RWPE2 (cell line): ENCODE results near the gene PEAK1.

Experiments
- ATAC-seq: fragments of 200-7000 bp; cut with Tn5 transposase; 3 replicates; pipeline ENCODE4 v1.9.1; 2021; ENCODE audit warnings: low read depth
- DNase-seq: peaks from one replicate; pipeline ENCODE4 v3.0.0-alpha.2; 2020; ENCODE audit warnings: low spot score
- H3K27ac ChIP-seq: fragments of 450-650 bp; 2 replicates; pipeline ENCODE4 v1.5.1; 2017; ENCODE audit warnings: mild to moderate bottlenecking; ENCODE audit not compliant: poor library complexity, severe bottlenecking
- H3K27me3 ChIP-seq: fragments of 250-450 bp; sonication (Bioruptor Pico); 2 replicates; pipeline ENCODE4 v1.5.1; 2021; ENCODE audit warnings: mild to moderate bottlenecking, moderate library complexity; ENCODE audit not compliant: insufficient read depth, poor library complexity, severe bottlenecking
- H3K36me3 ChIP-seq: fragments of 250-450 bp; sonication (Bioruptor Pico); 2 replicates; pipeline ENCODE4 v1.5.1; 2020; ENCODE audit warnings: low read depth, mild to moderate bottlenecking, moderate library complexity
- H3K4me1 ChIP-seq: fragments of 250-450 bp; sonication (Bioruptor Pico); 2 replicates; pipeline ENCODE4 v1.5.1; 2021; ENCODE audit warnings: mild to moderate bottlenecking, moderate library complexity; ENCODE audit not compliant: insufficient read depth, poor library complexity, severe bottlenecking
- H3K4me3 ChIP-seq: fragments of 250-450 bp; sonication (Bioruptor Pico); 2 replicates; pipeline ENCODE4 v1.5.1; 2021; ENCODE audit warnings: mild to moderate bottlenecking, moderate library complexity; ENCODE audit not compliant: severe bottlenecking
- H3K9me3 ChIP-seq: fragments of 250-450 bp; sonication (Bioruptor Pico); 2 replicates; pipeline ENCODE4 v1.5.1; 2021; ENCODE audit warnings: mild to moderate bottlenecking, moderate library complexity; ENCODE audit not compliant: severe bottlenecking
- CTCF ChIP-seq: fragments of 450-650 bp; IDR thresholded peaks from one replicate; pipeline ENCODE4 v1.5.1; 2017; ENCODE audit warnings: mild to moderate bottlenecking, moderate library complexity; ENCODE audit not compliant: poor library complexity, severe bottlenecking

The PEAK1 gene

GRCh38 chr15:77195586-77195985 lies 224.3 kb downstream of the PEAK1 start:
- ATAC-seq: no peak
- H3K27me3 ChIP-seq: no peaks in the 10 kb centered on the region
- no peaks in the 10 kb centered on the region for H3K9me3 ChIP-seq
- TF ChIP-seq CTCF: no peak
- H3K4me3 ChIP-seq: no peak overlapping the region
- no peaks in the 10 kb centered on the region for H3K36me3 ChIP-seq
- no peaks in the 10 kb centered on the region for H3K4me1 ChIP-seq
- no peak for DNase-seq
- H3K27ac ChIP-seq: no peak overlapping the region

- DNase-seq (no peak), ATAC-seq (no peak)
- TF ChIP-seq CTCF: no peak
- Histone ChIP-seq H3K36me3 (no peaks in the 10 kb centered on the region), H3K4me3 (no peak overlapping the region), H3K27me3 (no peaks in the 10 kb centered on the region), H3K4me1 (peaks cover 7% of the 10 kb centered on the region), H3K9me3 (no peaks in the 10 kb centered on the region), H3K27ac (no peak overlapping the region)
Measured at GRCh38 chr15:77192451-77192850, 227.5 kb downstream of the PEAK1 start.

GRCh38 chr15:77191230-77191834 lies 228.6 kb downstream of the PEAK1 start:
- no peak overlapping the region for H3K27ac ChIP-seq
- no peaks in the 10 kb centered on the region for H3K9me3 ChIP-seq
- no peaks in the 10 kb centered on the region for H3K36me3 ChIP-seq
- ATAC-seq (no peak), DNase-seq (no peak)
- H3K27me3 ChIP-seq: no peaks in the 10 kb centered on the region
- H3K4me1 ChIP-seq: peaks cover 7% of the 10 kb centered on the region
- no peak overlapping the region for H3K4me3 ChIP-seq
- TF ChIP-seq CTCF: no peak

- H3K4me1 ChIP-seq: peaks cover 7% of the 10 kb centered on the region
- no peaks in the 10 kb centered on the region for H3K9me3 ChIP-seq
- H3K4me3 ChIP-seq: no peak overlapping the region
- H3K27me3 ChIP-seq: no peaks in the 10 kb centered on the region
- no peaks in the 10 kb centered on the region for H3K36me3 ChIP-seq
- H3K27ac ChIP-seq: no peak overlapping the region
- no peak for TF ChIP-seq CTCF
- no peak for DNase-seq
- ATAC-seq: no peak
Measured at GRCh38 chr15:77187751-77188464, 232.0 kb downstream of the PEAK1 start.

GRCh38 chr15:77186594-77187011 lies 233.3 kb downstream of the PEAK1 start:
- Histone ChIP-seq H3K9me3 (no peaks in the 10 kb centered on the region), H3K27me3 (no peaks in the 10 kb centered on the region), H3K36me3 (no peaks in the 10 kb centered on the region), H3K27ac (no peak overlapping the region), H3K4me1 (peaks cover 7% of the 10 kb centered on the region), H3K4me3 (no peak overlapping the region)
- no peak for DNase-seq
- peak; percentile 86 for TF ChIP-seq CTCF
- peak; percentile 46; the same call in 1 of the 3 replicates for ATAC-seq
